ENCODE results near the gene PIGC. TPM values are rescaled to one million over a fixed set of nuclear protein-coding genes. Genes with fewer than 3 reads are reported as not detected.

Gene PIGC
- total RNA-seq, result 23.0 TPM
- 10 to 100 TPM; 22.7 to 31.6 (median 26.1) TPM for polyA plus RNA-seq (ENCODE audit: insufficient read depth in 1 of 8, insufficient read length in 8 of 8, low replicate concordance in 1 of 8)
- long read RNA-seq, donor 1, partial matches to known transcripts, result 0 of 6 reads
- long read RNA-seq, donor 1, other reads (novel, unspliced or antisense), result 0 of 6 reads
- long read RNA-seq, donor 2, partial matches to known transcripts, result 0 of 4 reads
- long read RNA-seq, donor 2, other reads (novel, unspliced or antisense), result 0 of 4 reads
- long read RNA-seq, donor 3, transcript PIGC-201 (2 exons, 1,447 nt), result major isoform, 6 of 249 reads
- long read RNA-seq, donor 3, partial matches to known transcripts, result 10 of 249 reads
- long read RNA-seq, donor 3, other reads (novel, unspliced or antisense), result 231 of 249 reads
- long read RNA-seq, donor 4, partial matches to known transcripts, result 0 of 7 reads
- long read RNA-seq, donor 4, other reads (novel, unspliced or antisense), result 0 of 7 reads
- long read RNA-seq, donor 5, transcript PIGC-202 (1 exons, 2,630 nt), result minor isoform, 10 of 32 reads
- long read RNA-seq, donor 5, transcript PIGC-201 (2 exons, 1,447 nt), result major isoform, 22 of 32 reads
- long read RNA-seq, donor 5, partial matches to known transcripts, result 0 of 32 reads
- long read RNA-seq, donor 5, other reads (novel, unspliced or antisense), result 0 of 32 reads
- long read RNA-seq, donor 6, transcript PIGC-201 (2 exons, 1,447 nt), result major isoform, 12 of 660 reads
- long read RNA-seq, donor 6, partial matches to known transcripts, result 499 of 660 reads
- long read RNA-seq, donor 6, other reads (novel, unspliced or antisense), result 146 of 660 reads
- long read RNA-seq, donor 7, transcript PIGC-201 (2 exons, 1,447 nt), result major isoform, 10 of 22 reads
- long read RNA-seq, donor 7, transcript PIGC-202 (1 exons, 2,630 nt), result minor isoform, 6 of 22 reads
- long read RNA-seq, donor 7, partial matches to known transcripts, result 0 of 22 reads
- long read RNA-seq, donor 7, other reads (novel, unspliced or antisense), result 6 of 22 reads
- long read RNA-seq, donor 8, transcript PIGC-202 (1 exons, 2,630 nt), result major isoform, 5 of 11 reads
- long read RNA-seq, donor 8, transcript PIGC-201 (2 exons, 1,447 nt), result major isoform, 5 of 11 reads
- long read RNA-seq, donor 8, partial matches to known transcripts, result 0 of 11 reads
- long read RNA-seq, donor 8, other reads (novel, unspliced or antisense), result 0 of 11 reads
- long read RNA-seq, donor 9, transcript PIGC-201 (2 exons, 1,447 nt), result major isoform, 5 of 318 reads
- long read RNA-seq, donor 9, partial matches to known transcripts, result 265 of 318 reads
- long read RNA-seq, donor 9, other reads (novel, unspliced or antisense), result 44 of 318 reads
- long read RNA-seq, donor 10, transcript PIGC-201 (2 exons, 1,447 nt), result minor isoform, 5 of 14 reads
- long read RNA-seq, donor 10, transcript PIGC-202 (1 exons, 2,630 nt), result major isoform, 9 of 14 reads
- long read RNA-seq, donor 10, partial matches to known transcripts, result 0 of 14 reads
- long read RNA-seq, donor 10, other reads (novel, unspliced or antisense), result 0 of 14 reads
- long read RNA-seq, donor 11, transcript PIGC-201 (2 exons, 1,447 nt), result major isoform, 7 of 20 reads
- long read RNA-seq, donor 11, partial matches to known transcripts, result 0 of 20 reads
- long read RNA-seq, donor 11, other reads (novel, unspliced or antisense), result 9 of 20 reads

- H3K4me3 ChIP-seq (ENCODE audit: low read length), result peak within 1 kb of the TSS; percentile 87
- peak within 1 kb of the TSS; percentile 70 for H3K27ac ChIP-seq (ENCODE audit: low read length)
- 6% methylated on average over 38 of the region's 43 CpGs for WGBS (ENCODE audit: insufficient coverage)
- peaks cover 14% of the 10 kb centered on the region for H3K4me1 ChIP-seq (ENCODE audit: control insufficient read depth, insufficient read depth, low read length)
- H3K27me3 ChIP-seq (ENCODE audit: control insufficient read depth, insufficient read depth, low read length), result no peaks in the 10 kb centered on the region
- DNase-seq, result peak; percentile 94
- H3K9me3 ChIP-seq (replicated peaks; ENCODE audit: control insufficient read depth, low read depth, low read length), result no peaks in the 10 kb centered on the region
- H3K36me3 ChIP-seq (ENCODE audit: control insufficient read depth, insufficient read depth, low read length), result peaks cover 5% of the 10 kb centered on the region
Observed at GRCh38 chr1:172443666-172444453, at the start of gene PIGC. Gene PIGC (minus strand): TSS chr1:172444069. CDS start chr1:172442622, 1,447 bp downstream.

DNA sequence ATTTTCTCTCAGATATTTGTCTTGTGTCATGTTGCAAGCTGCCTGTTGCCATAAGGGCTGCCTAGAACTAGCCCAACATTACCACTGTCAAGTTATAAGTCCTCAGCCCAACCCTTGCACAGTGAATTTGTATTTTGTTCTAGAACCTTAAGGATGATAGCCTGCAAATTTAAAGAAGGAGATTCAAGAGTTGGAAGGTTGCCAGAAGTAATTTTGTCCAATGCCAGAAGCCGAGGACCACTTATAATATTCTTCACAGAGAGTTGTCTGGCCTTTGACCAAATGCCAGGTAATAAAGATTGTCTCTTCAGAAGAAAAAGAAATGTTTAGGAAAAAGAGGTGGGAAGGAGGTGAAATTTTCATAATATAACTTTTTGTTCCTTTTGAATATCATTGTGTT is 48.6 kb upstream of the PIGC start:
- Histone ChIP-seq H3K27me3 (ENCODE audit: control insufficient read depth, insufficient read depth, low read length) (no peaks in the 10 kb centered on the region), H3K9me3 (replicated peaks; ENCODE audit: control insufficient read depth, low read depth, low read length) (no peaks in the 10 kb centered on the region), H3K4me3 (ENCODE audit: low read length) (no peak overlapping the region), H3K4me1 (ENCODE audit: control insufficient read depth, insufficient read depth, low read length) (no peaks in the 10 kb centered on the region), H3K27ac (ENCODE audit: low read length) (no peak overlapping the region), H3K36me3 (ENCODE audit: control insufficient read depth, insufficient read depth, low read length) (no peaks in the 10 kb centered on the region)
- WGBS (ENCODE audit: insufficient coverage), result no CpG with 5 or more reads among the region's 1 CpG
- no peak for DNase-seq

GRCh38 chr1:172489847-172490246 is 46.0 kb upstream of the PIGC start:
- H3K4me1 ChIP-seq (ENCODE audit: control insufficient read depth, insufficient read depth, low read length), result no peaks in the 10 kb centered on the region
- H3K27ac ChIP-seq (ENCODE audit: low read length), result no peak overlapping the region
- no peaks in the 10 kb centered on the region for H3K9me3 ChIP-seq (replicated peaks; ENCODE audit: control insufficient read depth, low read depth, low read length)
- no peak for DNase-seq
- H3K4me3 ChIP-seq (ENCODE audit: low read length), result no peak overlapping the region
- 80% methylated on average over 2 of the region's 3 CpGs for WGBS (ENCODE audit: insufficient coverage)
- no peaks in the 10 kb centered on the region for H3K36me3 ChIP-seq (ENCODE audit: control insufficient read depth, insufficient read depth, low read length)
- H3K27me3 ChIP-seq (ENCODE audit: control insufficient read depth, insufficient read depth, low read length), result no peaks in the 10 kb centered on the region

- WGBS (ENCODE audit: insufficient coverage), result 95% methylated on average over 3 of the region's 3 CpGs
- Histone ChIP-seq H3K27ac (ENCODE audit: low read length) (no peak overlapping the region), H3K9me3 (replicated peaks; ENCODE audit: control insufficient read depth, low read depth, low read length) (no peaks in the 10 kb centered on the region), H3K36me3 (ENCODE audit: control insufficient read depth, insufficient read depth, low read length) (no peaks in the 10 kb centered on the region), H3K4me3 (ENCODE audit: low read length) (no peak overlapping the region), H3K4me1 (ENCODE audit: control insufficient read depth, insufficient read depth, low read length) (no peaks in the 10 kb centered on the region), H3K27me3 (ENCODE audit: control insufficient read depth, insufficient read depth, low read length) (no peaks in the 10 kb centered on the region)
- no peak for DNase-seq
Observed at GRCh38 chr1:172488393-172488792, 44.5 kb upstream of the PIGC start.

- no peak overlapping the region for H3K4me3 ChIP-seq (ENCODE audit: low read length)
- H3K9me3 ChIP-seq (replicated peaks; ENCODE audit: control insufficient read depth, low read depth, low read length), result no peaks in the 10 kb centered on the region
- H3K27me3 ChIP-seq (ENCODE audit: control insufficient read depth, insufficient read depth, low read length), result no peaks in the 10 kb centered on the region
- H3K27ac ChIP-seq (ENCODE audit: low read length), result no peak overlapping the region
- no peaks in the 10 kb centered on the region for H3K4me1 ChIP-seq (ENCODE audit: control insufficient read depth, insufficient read depth, low read length)
- H3K36me3 ChIP-seq (ENCODE audit: control insufficient read depth, insufficient read depth, low read length), result no peaks in the 10 kb centered on the region
- no peak for DNase-seq
- 43% methylated on average over 1 of the region's 4 CpGs for WGBS (ENCODE audit: insufficient coverage)
Observed at GRCh38 chr1:172487550-172487949, 43.7 kb upstream of the PIGC start.

DNA sequence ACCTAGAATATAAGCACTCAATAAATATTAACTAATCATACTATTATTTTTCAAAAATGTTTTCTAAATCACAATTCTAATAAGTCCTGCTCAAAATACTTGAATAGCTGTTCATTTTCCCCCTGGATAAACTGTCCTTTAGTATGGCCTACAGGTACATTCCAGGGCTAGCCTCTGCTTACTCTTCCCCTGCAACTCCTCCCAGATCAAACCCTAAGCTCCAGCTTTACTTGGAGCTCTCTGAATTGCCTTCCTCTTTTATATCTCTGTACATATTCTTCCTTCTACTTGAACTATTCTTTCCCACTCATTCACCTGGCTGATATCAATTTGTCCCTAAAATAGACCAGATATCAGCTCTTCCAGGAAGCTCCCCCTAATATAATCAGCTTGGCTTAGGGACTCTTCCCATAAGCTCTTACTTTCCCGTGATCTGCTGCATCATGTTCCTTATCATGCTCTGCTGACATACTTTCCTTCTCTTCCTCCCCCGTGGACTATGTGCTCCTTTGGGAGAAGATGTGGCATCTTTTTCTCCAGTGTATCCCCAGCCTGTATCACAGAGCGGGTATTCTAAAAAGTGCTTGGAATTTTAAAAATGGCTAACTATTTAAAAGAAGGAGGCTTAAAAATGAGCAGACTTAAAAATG is 43.1 kb upstream of the PIGC start:
- Histone ChIP-seq H3K9me3 (replicated peaks; ENCODE audit: control insufficient read depth, low read depth, low read length) (no peaks in the 10 kb centered on the region), H3K27me3 (ENCODE audit: control insufficient read depth, insufficient read depth, low read length) (no peaks in the 10 kb centered on the region), H3K4me1 (ENCODE audit: control insufficient read depth, insufficient read depth, low read length) (no peaks in the 10 kb centered on the region), H3K36me3 (ENCODE audit: control insufficient read depth, insufficient read depth, low read length) (no peaks in the 10 kb centered on the region), H3K4me3 (ENCODE audit: low read length) (no peak overlapping the region), H3K27ac (ENCODE audit: low read length) (no peak overlapping the region)
- no CpG with 5 or more reads among the region's 3 CpGs for WGBS (ENCODE audit: insufficient coverage)
- DNase-seq, result no peak

DNA sequence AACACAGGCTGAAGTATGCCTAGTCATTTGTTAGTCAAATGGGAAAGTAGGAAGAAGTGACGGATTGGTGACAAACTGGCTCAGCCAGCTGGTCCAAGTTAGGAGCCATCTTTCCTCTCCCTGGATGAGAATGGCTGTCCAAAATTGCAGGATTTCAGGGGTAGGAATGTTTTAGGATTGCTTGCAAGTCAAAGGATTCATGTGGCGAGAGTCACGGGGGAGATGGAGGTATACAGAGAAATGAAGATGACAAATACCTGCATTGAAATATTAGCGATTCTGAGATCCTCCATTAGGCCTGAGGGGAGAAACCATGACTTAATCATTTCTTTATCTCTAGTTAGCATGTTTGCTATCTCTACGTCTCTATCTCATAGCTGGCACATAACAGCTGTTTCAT is 41.8 kb upstream of the PIGC start:
- H3K9me3 ChIP-seq (replicated peaks; ENCODE audit: control insufficient read depth, low read depth, low read length), result no peaks in the 10 kb centered on the region
- H3K27ac ChIP-seq (ENCODE audit: low read length), result no peak overlapping the region
- no peaks in the 10 kb centered on the region for H3K4me1 ChIP-seq (ENCODE audit: control insufficient read depth, insufficient read depth, low read length)
- no peaks in the 10 kb centered on the region for H3K27me3 ChIP-seq (ENCODE audit: control insufficient read depth, insufficient read depth, low read length)
- no peak for DNase-seq
- H3K4me3 ChIP-seq (ENCODE audit: low read length), result no peak overlapping the region
- WGBS (ENCODE audit: insufficient coverage), result 100% methylated on average over 1 of the region's 5 CpGs
- H3K36me3 ChIP-seq (ENCODE audit: control insufficient read depth, insufficient read depth, low read length), result no peaks in the 10 kb centered on the region

DNA sequence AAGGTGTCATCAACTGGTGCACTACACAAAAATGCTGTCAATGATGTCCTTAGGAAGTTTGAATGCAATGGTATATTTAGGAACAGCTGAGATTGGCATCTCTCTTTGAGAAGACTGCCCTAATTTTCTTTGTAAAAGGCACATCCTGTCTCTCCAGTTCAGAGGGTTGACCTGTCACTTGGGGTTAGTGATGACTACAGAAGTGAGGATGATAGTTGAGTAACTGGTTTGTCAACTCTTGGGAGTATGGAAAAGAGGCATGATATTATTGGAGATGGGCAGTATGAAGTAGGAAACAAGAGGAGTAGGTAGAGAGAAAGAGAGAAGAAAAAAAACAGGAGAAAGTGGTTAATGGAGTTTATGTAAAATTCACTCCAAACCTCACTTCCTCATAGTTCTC is 40.4 kb upstream of the PIGC start:
- DNase-seq, result no peak
- H3K36me3 ChIP-seq (ENCODE audit: control insufficient read depth, insufficient read depth, low read length), result no peaks in the 10 kb centered on the region
- no peaks in the 10 kb centered on the region for H3K27me3 ChIP-seq (ENCODE audit: control insufficient read depth, insufficient read depth, low read length)
- no peaks in the 10 kb centered on the region for H3K4me1 ChIP-seq (ENCODE audit: control insufficient read depth, insufficient read depth, low read length)
- H3K4me3 ChIP-seq (ENCODE audit: low read length), result no peak overlapping the region
- no peaks in the 10 kb centered on the region for H3K9me3 ChIP-seq (replicated peaks; ENCODE audit: control insufficient read depth, low read depth, low read length)
- no peak overlapping the region for H3K27ac ChIP-seq (ENCODE audit: low read length)

- Histone ChIP-seq H3K9me3 (replicated peaks; ENCODE audit: control insufficient read depth, low read depth, low read length) (no peaks in the 10 kb centered on the region), H3K4me1 (ENCODE audit: control insufficient read depth, insufficient read depth, low read length) (no peaks in the 10 kb centered on the region), H3K27me3 (ENCODE audit: control insufficient read depth, insufficient read depth, low read length) (no peaks in the 10 kb centered on the region), H3K27ac (ENCODE audit: low read length) (no peak overlapping the region), H3K4me3 (ENCODE audit: low read length) (no peak overlapping the region), H3K36me3 (ENCODE audit: control insufficient read depth, insufficient read depth, low read length) (no peaks in the 10 kb centered on the region)
- DNase-seq, result no peak
Observed at GRCh38 chr1:172483448-172483847, 39.6 kb upstream of the PIGC start.
